ENCODE measurements around the gene WHRN.

Gene WHRN

DNA sequence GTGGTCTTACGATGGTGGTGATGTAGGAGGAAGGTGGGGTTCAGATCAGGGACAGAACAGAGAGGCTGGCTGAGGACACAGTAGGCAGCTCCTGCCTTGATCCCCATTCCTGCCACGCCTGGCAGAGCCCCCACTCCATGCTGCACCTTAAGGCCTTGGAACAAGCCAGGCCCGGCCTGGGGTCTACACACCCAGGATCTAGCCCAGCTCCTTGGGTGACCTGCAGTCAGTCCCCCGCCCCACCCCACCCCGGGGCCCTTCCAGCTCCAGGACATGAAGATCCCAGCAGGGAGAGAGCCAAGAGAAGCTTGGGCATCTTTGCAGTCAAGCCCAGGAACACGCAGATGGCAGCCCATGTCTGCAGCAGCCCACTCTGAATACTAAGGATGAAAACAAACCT lies 34.7 kb downstream of the WHRN start:
- DNase-seq (ENCODE audit: low spot score) = no peak

DNA sequence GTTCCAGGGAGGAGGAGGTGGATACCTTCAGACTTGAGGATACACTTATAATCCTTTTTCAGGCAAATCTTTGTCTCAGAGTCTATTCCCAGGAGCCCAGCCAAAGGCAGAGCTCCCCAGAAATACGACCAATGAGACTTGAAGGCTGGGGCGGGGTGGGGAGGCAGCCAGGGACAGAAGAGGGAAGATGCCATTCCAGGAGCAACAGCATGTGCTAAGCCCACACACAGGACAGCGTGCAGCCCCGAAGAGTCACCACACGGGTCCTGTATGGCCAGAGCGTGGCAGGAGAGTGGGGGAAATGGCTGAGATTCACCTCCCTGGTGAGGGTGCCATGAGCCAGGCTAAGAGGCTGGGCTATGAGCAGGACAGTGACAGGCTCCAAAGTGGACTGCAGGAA lies 35.2 kb downstream of the WHRN start:
- no peak for DNase-seq (ENCODE audit: low spot score)

DNA sequence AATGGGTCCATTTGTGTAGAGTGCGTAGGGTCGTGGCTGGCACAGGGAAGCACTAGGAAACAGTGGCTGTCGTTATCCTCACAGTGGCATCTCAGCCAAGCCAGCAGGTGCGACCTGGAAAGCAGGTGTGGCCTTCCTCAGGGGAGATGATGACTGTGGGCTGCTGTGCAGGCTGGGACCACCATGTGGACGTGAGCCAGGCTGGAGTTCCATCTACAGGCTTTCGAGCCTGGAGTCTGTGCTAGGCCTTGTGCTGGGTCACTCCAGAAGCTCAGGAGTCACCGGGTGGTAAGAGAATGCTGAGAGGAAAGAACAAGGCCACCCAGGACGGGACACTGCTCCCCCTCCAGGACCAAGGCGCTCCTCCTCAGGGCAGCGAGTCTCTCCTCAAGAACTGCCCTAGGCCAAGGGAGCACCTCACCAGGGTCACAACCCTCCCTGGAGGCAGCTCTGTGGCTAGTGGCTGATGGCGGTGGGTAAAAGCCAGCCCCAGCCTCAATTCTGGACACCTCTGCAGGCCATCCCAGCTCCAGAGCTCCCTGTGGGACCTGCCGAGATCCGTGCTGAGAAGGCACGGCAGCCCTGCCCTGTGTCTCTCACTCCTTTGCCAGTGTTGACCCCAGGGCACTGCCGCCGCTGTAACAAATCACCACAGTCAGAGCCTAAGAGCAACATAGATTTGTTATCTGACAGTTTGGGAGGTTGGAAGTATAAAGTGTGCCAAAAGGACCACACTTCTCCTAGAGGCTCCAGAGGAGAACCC lies 36.0 kb downstream of the WHRN start:
- DNase-seq (ENCODE audit: low spot score) = no peak

DNA sequence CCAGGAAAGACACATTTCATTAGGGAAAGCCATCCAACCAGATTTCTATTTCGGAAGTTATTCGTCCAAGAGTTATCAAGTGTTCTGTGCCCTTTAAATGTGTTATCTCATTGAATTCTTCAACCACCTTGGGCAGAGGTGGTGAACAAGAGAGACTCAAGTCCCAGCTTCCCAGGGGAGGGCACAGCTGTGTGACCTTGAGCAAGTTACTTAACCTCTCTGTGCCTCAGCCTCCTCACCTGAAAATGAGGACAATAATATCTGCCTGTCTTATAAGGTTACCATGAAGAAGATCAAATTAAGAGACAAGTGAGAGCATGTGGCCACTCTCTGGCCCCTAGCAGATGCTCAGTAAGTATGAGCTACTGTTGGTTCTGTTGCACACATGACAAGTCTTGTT lies 37.4 kb downstream of the WHRN start:
- no peak for DNase-seq (ENCODE audit: low spot score)

DNA sequence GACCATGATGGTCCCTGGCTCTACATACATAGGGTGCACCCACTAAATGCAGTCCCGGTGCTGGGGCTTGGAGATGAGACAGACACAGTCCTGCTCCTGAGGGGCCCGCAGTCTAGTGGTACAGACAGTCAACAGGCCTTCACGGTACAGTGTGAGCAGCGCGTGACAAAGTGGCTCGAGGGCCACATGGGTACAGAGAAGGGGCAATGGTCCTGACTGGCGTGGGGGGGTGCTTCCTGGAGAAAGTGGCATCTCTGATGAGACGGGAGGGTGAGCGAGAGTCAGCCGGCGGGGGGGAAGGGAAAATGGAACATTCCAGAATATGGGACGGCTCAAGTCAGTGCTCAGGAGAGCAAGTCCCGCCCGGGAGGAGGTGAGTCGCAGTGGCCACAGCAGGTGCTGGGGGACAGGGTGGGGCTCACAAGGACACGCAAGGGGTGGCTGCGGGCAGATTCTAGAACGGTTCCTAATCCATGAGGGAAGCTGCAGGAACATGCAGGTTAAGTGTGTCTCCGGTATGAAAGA lies 38.0 kb downstream of the WHRN start:
- DNase-seq (ENCODE audit: low spot score) = peak; percentile 18

DNA sequence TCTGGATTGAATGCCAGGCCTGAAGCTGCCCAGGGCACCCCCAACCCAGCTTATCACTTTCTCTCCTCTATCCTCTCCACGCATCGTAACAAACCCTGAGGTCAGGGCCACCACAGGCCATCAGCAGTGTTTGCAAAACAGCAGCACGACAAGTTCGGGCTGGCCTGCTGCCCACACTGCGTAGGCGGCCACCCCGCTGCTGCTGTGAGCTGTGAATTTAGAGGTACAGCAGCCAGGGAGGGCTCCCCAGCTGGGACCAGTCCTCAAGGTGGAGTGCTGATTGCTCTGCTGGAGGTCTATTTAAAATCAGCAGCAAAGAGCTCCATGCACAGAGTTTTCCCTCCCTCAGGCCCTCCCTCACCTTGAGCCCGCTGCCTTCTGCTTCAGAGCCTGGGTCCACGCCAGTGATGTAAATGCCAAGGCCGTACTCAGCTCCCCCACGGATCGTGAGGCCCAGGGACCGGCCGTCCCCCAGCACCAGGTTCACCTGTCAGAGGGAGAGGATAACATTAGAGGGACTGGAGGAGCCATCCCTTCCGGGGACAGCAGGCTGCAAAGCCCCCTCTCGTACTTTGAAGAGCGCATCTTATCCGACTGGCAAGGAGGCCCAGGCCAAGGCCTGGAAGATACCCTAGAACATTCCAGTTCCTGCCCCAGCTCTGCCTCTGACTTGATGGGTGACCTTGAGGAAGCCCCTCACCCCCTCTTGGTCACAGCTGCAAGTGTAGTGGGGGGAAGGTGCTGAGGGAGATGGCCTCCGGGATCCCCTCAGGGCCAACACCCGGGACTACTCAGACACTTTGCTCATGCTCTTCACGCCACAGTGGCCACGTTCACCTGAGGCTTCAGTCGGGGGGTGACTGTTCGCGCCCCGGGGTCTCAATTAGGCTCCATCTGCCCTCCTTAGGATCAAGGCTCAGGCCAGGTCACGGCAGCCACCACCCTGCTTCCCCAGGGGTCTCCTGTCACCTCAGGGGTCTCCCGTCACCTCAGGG lies 39.1 kb downstream of the WHRN start:
- no peak for DNase-seq (ENCODE audit: low spot score)

DNA sequence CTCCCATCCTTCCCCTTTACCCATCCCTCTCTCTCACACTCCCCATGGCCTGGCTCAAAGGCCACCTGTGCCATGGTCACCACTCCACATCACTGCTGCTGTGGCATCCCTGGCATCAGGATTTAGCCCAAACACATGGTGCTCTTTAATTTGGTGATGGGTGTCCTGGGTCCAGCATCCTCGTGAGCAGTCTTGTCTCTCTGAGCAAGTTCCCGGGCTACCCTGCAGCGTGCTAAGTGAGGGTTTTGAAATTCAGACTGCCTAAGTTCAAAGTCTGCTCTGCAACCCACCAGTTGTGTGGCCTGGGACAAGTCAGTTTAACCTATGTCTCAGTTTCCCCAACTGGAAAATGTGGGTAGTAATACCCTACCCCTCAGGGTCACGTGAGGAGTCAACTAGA lies 39.9 kb downstream of the WHRN start:
- DNase-seq (ENCODE audit: low spot score) = no peak

DNA sequence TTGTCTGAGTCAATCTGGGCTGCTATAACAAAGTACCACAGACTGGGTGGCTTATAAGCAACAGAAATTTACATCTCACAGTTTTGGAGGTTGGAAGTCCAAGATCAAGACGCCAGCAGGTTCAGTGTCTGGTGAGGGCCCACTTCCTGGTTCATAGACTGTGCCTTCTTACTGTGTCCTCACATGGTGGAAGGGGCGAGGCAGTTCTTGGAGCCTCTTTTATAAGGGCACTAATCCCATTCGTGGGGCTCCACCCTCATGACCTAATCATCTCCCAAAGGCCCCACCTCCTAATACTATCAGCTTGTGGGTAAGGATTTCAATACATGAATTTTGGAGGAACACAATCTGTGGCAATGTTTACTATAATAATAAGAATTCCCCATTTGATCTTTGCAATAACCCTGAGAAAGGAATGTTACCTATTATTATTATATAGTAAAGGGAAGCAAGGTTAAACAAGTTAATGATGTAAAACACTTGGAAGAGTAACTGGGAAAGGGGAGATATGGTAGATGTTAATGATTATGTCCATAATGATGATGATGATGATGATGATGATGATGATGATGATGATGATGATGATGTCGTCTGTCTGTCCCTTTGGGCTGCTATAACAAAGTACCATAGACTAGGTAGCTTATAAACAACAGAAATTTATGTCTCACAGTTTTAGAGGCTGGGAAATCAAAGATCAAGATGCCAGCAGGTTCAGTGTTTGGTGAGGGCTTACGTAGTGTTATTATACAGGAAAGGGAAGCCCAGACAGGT lies 40.8 kb downstream of the WHRN start:
- no peak for DNase-seq (ENCODE audit: low spot score)

DNA sequence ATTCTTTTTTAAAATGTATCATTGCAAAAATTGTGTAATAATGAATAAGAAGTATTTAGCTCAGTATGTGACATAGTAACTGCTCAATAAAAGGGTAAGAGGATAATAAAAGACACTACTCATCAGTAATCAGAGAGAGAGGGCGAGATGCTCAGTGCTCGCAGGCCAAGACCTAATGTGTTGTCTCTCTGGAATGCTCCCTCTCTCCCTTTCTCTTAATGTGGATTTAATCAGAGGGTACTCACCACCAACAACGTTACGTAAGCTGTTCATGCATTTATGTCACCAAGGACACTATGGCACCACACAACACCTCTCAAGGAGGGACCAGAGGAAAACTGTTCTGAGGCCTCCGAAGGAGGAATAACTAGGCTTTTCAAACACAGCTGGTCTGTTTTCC lies 42.5 kb downstream of the WHRN start:
- no peak for DNase-seq (ENCODE audit: low spot score)

DNA sequence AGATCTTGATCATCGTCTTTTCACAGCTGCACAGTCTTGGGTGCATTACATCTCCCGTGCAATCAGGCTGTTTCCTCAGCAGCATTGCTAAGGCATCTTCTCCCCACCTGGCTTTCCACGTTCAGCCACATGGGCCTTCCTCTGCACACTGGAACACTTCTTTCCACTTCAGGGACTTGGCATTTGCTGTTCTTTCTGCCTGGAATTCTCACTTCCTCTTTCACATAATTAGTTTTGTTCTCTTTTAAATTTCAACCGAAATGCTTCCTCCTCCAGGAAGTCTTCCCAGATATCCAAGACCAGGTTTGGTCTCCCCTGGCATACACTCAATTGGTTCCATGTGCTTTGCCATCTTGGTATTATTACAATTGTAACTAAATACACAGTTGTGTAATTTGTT lies 43.8 kb downstream of the WHRN start:
- DNase-seq (ENCODE audit: low spot score) = no peak

DNA sequence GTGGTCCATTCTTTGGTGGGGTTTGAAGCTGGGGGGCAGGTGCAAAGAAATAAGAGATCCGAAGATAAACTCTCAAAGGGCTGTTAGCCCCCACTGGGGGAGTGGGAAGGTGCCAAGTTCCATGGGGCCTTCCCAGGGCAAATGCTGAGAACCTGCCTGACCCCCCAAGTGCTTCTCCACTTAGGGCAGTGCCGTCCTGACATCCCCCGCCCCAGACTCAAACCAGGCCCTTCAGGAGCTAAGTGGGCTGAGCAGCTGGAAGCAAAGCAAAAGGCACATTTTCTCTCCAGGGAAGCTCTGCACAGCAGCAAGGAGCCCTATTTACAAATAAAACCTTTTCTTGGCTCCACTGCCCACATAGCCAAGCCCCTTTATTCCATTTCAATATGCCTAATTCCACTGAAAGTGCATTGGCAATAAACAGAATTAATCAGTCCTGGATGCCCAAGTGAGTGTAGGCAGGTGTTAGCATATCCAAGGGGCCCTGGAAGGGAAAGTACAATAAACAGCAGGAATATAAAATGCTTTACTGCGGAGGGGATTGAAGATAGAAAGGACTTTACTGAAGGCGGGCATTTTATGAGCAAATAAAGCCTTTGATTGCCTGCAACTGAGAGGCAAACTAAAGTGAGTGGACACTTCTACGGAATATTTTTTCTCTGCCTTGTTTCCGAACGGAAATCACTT lies 44.6 kb downstream of the WHRN start:
- DNase-seq (ENCODE audit: low spot score) = no peak

DNA sequence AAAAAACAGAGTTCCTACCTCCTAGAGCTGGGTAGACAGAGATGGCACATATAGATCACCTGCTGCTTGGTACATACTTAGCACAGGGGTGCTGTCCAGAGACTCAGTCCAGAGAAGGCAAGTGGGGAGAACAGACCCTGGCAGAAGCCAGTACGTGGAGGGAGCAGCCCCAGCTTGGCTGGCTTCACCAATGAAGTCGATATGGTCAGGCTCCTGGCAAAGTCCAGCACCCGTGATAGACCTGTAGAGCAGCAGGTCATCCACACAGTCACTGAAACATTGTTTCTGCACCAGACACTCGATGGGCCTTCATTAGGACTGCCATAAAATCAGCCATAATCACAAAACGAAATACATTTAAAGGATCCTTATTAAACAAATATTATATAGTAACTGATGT lies 45.8 kb downstream of the WHRN start:
- no peak for DNase-seq (ENCODE audit: low spot score)

DNA sequence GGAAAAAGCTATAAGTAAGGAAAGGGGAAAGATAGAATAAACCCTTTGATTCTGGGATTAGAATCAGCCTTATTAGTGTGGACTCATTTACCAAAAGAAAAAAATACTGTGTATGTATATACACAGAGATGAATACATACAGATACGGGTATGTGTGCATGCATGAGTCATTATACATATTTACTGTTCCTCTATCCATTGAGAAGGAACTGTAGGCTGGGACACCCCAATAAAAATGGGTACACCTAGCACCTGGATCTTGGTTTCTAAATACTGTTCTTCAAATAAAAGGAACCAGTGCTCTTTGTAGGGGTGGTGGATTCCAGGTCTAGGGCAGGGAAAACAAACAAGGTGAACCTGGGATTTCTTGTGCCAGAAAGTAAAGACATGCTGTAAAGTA lies 48.3 kb downstream of the WHRN start:
- no peak for DNase-seq (ENCODE audit: low spot score)

DNA sequence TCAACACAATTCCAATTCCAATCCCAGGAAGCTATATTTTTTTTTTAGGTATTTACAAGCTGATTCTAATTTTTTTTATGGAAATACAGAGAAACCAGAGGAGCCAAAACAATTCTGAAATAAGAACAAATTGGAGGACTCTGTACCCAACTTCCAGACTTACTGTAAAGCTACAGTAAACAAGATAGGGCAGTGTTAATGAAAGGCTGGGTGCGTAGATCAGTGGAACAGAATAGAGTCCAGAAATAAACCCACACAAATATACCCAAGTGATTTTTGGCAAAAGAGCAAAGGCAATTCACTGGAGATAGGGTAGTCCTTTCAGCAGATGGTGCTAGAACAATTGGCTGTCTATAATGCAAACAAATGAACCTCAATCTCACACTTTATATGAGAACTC lies 50.6 kb downstream of the WHRN start:
- no peak for DNase-seq (ENCODE audit: low spot score)

DNA sequence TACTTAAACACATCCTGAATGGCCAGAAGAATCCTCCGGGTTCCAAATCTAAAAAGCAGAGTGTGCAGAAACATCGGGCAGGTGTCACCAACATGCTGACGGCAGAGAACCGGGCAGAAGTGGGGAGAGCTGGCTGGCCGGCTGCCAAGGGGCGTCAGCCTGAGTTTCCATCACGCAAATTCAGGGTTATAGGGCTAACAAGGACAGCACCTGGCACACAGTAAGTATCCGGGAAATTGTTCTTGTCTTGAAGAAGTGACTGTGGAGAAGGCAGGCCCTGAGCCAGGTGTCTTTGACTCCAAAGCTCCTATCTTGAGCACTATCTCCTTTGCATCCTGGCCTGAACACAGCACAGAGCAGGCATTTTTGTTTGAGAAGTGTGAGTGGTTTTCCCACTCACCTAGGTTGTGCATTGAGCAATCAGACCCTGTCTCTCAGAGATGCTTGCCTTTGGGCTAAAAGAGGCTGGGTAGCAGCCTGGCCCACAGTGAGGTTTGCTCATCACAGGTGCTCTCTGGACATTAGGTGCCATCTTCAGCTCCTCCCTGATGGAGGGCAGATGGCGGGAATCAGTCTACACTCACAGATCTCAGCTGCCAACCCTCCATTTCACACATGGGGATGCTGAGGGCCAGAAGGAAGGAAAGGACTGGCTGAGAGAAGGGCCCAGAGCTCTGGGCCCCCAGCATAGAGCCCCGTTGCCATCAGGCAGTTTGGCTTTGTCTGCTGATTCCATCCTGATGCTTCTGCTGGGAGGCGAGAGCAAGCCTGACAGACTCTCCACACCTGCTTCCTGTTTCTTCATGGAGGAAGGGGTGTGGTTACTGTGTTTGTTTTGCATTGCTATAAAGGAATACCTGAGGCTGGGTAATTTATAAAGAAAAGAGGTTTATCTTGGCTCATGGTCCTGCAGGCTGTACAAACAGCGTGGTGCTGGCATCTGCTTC lies 52.8 kb downstream of the WHRN start:
- no peak for DNase-seq (ENCODE audit: low spot score)

DNA sequence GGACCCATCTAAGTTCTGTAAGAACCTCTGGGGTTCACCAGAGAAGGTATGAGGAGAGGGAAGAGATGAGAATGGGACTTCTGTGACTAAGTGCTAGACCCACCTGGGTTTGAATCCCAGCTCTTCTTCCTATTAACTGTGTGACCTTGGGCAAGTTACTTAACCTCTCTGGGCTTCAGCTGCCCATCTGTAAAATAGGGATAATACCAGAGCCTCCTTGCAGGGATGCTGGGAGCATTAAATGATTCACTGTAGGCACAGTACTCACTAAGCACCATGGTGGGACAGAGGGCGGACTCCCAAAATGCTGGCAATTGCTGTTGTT lies 53.6 kb downstream of the WHRN start:
- no peak for DNase-seq (ENCODE audit: low spot score)

DNA sequence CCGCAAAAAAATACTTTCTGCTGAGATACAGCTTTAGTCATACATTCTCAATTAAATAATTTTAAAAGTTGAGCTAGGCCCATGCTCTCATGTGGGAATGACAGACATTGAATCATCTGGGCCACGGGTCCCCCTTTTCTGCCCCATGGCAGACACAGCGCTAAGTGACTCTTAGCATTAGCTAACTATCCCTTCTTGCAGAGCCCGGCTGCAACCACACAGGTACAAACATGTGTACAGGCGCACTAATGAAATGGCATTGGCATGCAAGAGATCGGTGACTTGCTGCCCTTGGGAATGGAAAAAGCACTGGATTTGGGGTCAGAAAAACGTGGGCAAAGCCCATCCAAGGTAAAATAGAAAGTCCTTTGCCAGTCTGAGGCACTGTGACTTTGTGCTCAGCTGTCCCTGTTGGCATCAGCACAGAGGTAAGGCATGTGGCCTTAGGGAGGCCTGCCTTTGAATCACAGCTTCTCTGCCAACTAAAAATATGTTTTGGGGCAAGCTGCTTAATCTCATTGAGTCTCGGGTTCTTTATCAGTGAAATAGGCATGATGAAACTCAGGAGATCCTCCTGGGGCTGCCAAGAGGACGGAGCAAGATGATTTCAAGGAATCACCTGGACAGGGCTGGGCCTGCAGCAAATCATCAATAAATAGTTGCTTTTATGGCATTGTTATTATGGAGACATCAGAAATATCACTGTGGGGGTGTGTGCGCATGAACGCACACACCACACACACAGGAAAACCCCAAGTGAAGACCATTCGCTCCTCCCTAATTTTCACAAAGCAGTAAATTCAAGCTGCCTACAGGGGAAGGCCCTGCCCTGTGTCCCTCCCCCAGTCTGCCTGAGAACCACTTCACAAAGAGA lies 54.2 kb downstream of the WHRN start:
- DNase-seq (ENCODE audit: low spot score) = no peak

DNA sequence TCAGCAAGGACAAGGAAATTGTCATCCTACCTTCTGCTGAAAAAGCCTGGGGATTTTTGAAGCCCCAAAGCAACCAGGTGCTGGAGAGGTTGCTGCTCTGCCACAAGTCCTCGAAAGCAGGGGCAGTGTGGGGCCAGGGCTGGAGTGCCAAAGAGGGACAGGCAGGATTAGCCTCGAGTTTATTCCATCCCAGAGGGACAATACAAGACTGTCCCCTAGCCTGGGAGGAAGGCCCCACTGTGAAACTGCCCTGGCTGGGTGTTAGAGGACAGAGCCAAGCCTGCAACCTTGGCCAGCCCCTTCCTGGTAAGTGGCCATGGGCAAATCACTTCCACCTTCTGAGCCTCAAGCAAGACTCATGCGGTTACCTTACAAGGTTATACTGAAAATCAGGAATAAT lies 55.1 kb downstream of the WHRN start:
- DNase-seq (ENCODE audit: low spot score) = no peak

DNA sequence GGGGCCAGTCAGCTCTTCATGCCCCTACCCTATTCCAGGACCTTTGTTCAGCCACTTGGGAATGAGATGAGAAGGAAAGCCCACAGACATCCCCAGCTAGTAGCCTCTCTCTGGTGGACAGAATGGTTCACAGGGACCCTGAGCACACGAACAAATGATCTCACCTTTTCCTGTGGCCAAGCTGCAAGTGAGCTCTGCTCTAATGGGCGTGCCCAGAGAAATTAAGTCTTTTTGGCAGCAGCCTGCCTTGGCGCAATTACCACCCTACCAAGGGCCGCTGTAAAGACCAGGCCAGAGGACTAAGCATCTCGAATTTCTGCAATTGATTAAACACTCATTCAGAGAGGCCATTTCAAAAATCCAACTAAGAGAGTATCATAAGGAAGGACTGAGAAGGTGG lies 56.0 kb downstream of the WHRN start:
- DNase-seq (ENCODE audit: low spot score) = no peak

DNA sequence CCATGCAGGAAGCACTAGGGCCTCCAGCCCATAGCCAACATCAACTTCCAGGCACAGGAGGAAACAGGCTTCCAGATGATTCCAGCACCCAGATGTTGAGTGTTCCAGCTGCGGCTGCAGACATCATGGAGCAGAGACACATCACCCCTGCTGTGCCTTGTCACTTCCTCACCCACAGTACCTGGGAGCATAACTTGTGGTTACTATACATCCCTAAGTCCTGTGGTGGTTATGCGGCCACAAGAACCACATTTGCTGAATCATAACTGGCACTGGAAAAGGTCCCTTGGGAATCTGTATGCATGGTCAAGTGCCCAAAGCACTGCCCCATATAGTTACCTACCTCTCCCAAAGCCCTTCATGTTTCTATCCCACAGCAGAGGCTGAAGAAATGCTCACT lies 56.6 kb downstream of the WHRN start:
- DNase-seq (ENCODE audit: low spot score) = peak; percentile 96
